Transverse colon (tissue), 4 donors: ENCODE data around the gene ZDHHC16. TPM values are rescaled to one million over a fixed set of nuclear protein-coding genes. Genes with fewer than 3 reads are reported as not detected.
"Not testable (repeated sequence)": the region's sequence is repeated elsewhere in the genome, so short reads cannot be mapped to it uniquely, and the experiment has no call there.

Experiments
- DNase-seq: peaks from one replicate; pipeline ENCODE4 v3.0.0-alpha.2; 2019
- H3K27ac ChIP-seq, 4 donors: fragments of 200-600 bp; sonication (generic); 2 replicates each; pipeline ENCODE4 v1.5.1; 2016 to 2018; ENCODE audit warnings: inconsistent platforms in 4 of 4
- H3K27me3 ChIP-seq: fragments of 200-600 bp; sonication (generic); 2 replicates; pipeline ENCODE4 v1.5.1; 2017; ENCODE audit warnings: inconsistent platforms
- H3K36me3 ChIP-seq, 4 donors: fragments of 200-600 bp; sonication (generic); 2 replicates each; pipeline ENCODE4 v1.5.1; 2017 to 2019; ENCODE audit warnings: inconsistent platforms in 4 of 4
- H3K4me1 ChIP-seq, 4 donors: fragments of 200-600 bp; sonication (generic); 2 replicates each; pipeline ENCODE4 v1.5.1; 2017 to 2020; ENCODE audit warnings: inconsistent platforms in 4 of 4
- H3K4me3 ChIP-seq, 4 donors: fragments of 200-600 bp; sonication (generic); 1 replicate in 1 of 4; 2 replicates in 3 of 4; pipeline versions ENCODE4 v1.5.1 to v1.6.1; 2017 to 2019; ENCODE audit warnings: inconsistent platforms in 4 of 4
- H3K9me3 ChIP-seq, 2 donors: fragments of 200-600 bp; sonication (generic); 2 replicates each; pipeline ENCODE4 v1.5.1; 2017 to 2019; ENCODE audit warnings: inconsistent platforms in 2 of 2
- EP300 ChIP-seq: sonication (generic); formaldehyde crosslinking; IDR thresholded peaks from one replicate; pipeline ENCODE4 v1.6.1; 2017; ENCODE audit warnings: antibody characterized with exemption, low read depth
- POLR2A ChIP-seq: fragments of 450-650 bp; IDR thresholded peaks from one replicate; pipeline ENCODE4 v1.6.1; 2016; ENCODE audit warnings: antibody characterized with exemption, mild to moderate bottlenecking, moderate library complexity
- POLR2AphosphoS5 ChIP-seq, 3 donors: sonication (generic); formaldehyde crosslinking; IDR thresholded peaks; one replicate each; pipeline ENCODE4 v1.6.1; 2016; ENCODE audit warnings: antibody characterized with exemption in 3 of 3
- WGBS, 2 donors: methylation state at CpG; one replicate each; pipeline ENCODE4 v1.1.5; 2018; ENCODE audit warnings: low coverage in 1 of 2; 5-methylcytosine and 5-hydroxymethylcytosine counted together
- in situ Hi-C, 4 donors: fragments of 200-750 bp; cut with MboI; loops; one replicate each; pipeline versions ENCODE4 v1.15.0 to v1.15.1; 2017; ENCODE audit warnings: low sequenced_read_pairs in 3 of 4, low pct_ligation_motif_present in 1 of 4, low pct_unique_long_range_greater_than_20kb in 1 of 4
- intact Hi-C: fragments of 100-400 bp; cut with DNase I; formaldehyde crosslinking; loops from one replicate; pipeline ENCODE4 v1.15.1; 2023; ENCODE audit warnings: low total_unique reads
- total RNA-seq, 4 donors: library from RNA; depleted of rRNA; stranded (reverse); fragments of >200 nt; gene quantifications; one replicate each; pipeline ENCODE4 v1.1.0, GENCODE V29; 2016
- TF ChIP-seq, protein P1 (sequence below), 5 experiments: fragments of 200-600 bp in 3 of 5; fragments of 450-650 bp in 2 of 5; sonication (generic) in 3 of 5; IDR thresholded peaks; 1 replicate in 2 of 5; 2 replicates in 3 of 5; pipeline ENCODE4 v1.5.1; 2016 to 2017; ENCODE audit warnings: antibody characterized with exemption in 5 of 5, inconsistent platforms in 3 of 5, mild to moderate bottlenecking in 2 of 5, moderate library complexity in 1 of 5

Gene ZDHHC16
- total RNA-seq, 4 donors from 2014 or later: 10.8 to 36.2 (median 32.7) TPM

DNA sequence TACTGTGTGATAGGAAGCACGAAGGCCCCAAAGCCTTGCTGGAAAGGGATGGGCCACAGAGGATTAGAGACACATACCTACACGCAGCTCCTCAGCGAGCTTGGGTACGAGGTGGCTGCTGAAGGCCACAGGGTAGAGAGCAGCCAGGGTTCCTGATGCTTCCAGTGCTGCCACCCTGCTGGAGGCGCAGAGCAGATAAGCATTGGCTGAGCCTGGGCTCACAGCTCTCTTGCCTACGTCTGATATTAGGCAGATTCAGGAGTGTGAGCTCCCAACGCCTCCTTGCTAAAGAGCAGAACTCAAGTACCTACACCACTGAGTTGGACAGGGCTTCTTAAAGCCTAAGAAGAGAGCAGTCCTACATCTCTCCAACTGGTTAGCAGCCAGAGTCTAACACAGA lies 20.0 kb downstream of the ZDHHC16 start:
- no peak overlapping the region for H3K27ac ChIP-seq
- intact Hi-C loops: no loop called here
- 93% methylated on average over 7 of the region's 7 CpGs; no CpG with 5 or more reads in 1 of the 2 donors for WGBS, 2 donors

DNA sequence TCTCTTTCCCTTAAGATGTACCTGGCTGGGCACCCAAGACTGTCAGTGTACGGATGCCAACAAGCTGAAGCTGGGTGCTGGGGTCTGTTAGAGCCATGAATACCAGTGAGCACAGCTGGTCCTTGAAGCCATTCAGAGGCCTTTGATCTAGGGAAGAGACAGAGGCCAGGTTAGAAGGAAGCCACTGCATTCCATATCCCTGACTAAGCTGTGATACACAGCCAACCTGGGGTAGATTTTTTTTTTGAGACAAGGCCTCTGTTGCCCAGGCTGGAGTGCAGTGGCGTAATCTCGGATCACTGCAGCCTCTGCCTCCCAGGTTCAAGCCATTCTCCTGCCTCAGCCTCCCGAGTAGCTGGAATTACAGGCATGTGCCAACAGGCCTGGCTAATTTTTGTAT lies 20.8 kb downstream of the ZDHHC16 start:
- Histone ChIP-seq H3K4me3 (no peak overlapping the region), H3K4me1 (peaks cover 0 to 7% (median 0%) of the 10 kb centered on the region in 4 donors), H3K36me3 (peaks cover under 1 to 74% (median 34%) of the 10 kb centered on the region in 4 donors), H3K27me3 (no peaks in the 10 kb centered on the region), H3K27ac (no peak overlapping the region), H3K9me3 (no peaks in the 10 kb centered on the region)
- 80 to 90% methylated on average over 1 to 4 of the region's 4 CpGs for WGBS, 2 donors
- intact Hi-C loops: no loop called here
- in situ Hi-C loops: loop anchor here in 2 of 4 donors (10.0 kb wide), 1 partner anchor 88 kb away; no protein-coding TSS in a partner anchor
- no peak for DNase-seq
- TF ChIP-seq POLR2AphosphoS5 (IDR thresholded peaks at IDR 0.05): no peak
- no peak for TF ChIP-seq POLR2A
- no peak for TF ChIP-seq EP300
- TF ChIP-seq, protein P1, sequence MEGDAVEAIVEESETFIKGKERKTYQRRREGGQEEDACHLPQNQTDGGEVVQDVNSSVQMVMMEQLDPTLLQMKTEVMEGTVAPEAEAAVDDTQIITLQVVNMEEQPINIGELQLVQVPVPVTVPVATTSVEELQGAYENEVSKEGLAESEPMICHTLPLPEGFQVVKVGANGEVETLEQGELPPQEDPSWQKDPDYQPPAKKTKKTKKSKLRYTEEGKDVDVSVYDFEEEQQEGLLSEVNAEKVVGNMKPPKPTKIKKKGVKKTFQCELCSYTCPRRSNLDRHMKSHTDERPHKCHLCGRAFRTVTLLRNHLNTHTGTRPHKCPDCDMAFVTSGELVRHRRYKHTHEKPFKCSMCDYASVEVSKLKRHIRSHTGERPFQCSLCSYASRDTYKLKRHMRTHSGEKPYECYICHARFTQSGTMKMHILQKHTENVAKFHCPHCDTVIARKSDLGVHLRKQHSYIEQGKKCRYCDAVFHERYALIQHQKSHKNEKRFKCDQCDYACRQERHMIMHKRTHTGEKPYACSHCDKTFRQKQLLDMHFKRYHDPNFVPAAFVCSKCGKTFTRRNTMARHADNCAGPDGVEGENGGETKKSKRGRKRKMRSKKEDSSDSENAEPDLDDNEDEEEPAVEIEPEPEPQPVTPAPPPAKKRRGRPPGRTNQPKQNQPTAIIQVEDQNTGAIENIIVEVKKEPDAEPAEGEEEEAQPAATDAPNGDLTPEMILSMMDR (IDR thresholded peaks at IDR 0.05): no peak

More for the DNA sequence above, 20.0 kb downstream of the ZDHHC16 start:
- no peaks in the 10 kb centered on the region for H3K9me3 ChIP-seq
- in situ Hi-C loops: loop anchor here in 2 of 4 donors (10.0 kb wide), 1 partner anchor 89 kb away; no protein-coding TSS in a partner anchor
- no peaks in the 10 kb centered on the region for H3K27me3 ChIP-seq
- peaks cover 2 to 79% (median 38%) of the 10 kb centered on the region in 4 donors for H3K36me3 ChIP-seq
- H3K4me1 ChIP-seq: peaks cover 0 to 7% (median 0%) of the 10 kb centered on the region in 4 donors
- TF ChIP-seq POLR2A (no peak), POLR2AphosphoS5 (IDR thresholded peaks at IDR 0.05) (no peak), EP300 (no peak)
- TF ChIP-seq, protein P1 (IDR thresholded peaks at IDR 0.05): no peak
- DNase-seq: no peak
- no peak overlapping the region for H3K4me3 ChIP-seq

DNA sequence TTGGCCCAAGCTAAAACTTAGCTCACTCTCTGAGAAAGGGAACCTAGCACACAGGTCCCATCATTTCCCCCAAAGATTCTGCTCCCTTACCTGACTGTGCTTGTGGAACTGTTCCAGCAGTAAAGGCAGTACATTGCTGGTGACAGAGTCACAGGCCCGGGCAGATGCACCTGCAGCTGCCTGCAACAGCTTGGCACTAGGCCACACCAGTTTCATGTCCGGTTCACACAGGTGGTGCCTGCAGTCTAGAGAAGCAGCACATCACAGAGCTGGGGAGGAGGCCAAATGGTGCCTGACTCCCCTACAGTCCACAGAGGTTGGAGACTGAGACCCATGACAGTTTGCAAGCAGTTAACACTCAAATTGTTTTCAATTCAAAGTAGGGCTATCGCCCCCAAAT lies 22.2 kb downstream of the ZDHHC16 start:
- H3K4me3 ChIP-seq: no peak overlapping the region
- peaks cover 0 to 7% (median 0%) of the 10 kb centered on the region in 4 donors for H3K4me1 ChIP-seq
- in situ Hi-C loops: loop anchor here in 2 of 4 donors (10.0 kb wide), 1 partner anchor 87 kb away; no protein-coding TSS in a partner anchor
- TF ChIP-seq EP300 (no peak), POLR2AphosphoS5 (IDR thresholded peaks at IDR 0.05) (no peak), POLR2A (no peak)
- TF ChIP-seq, protein P1 (IDR thresholded peaks at IDR 0.05): no peak
- DNase-seq: peak; percentile 71
- intact Hi-C loops: no loop called here
- no peaks in the 10 kb centered on the region for H3K27me3 ChIP-seq
- WGBS, 2 donors: 59% methylated on average over 3 of the region's 3 CpGs; no CpG with 5 or more reads in 1 of the 2 donors
- H3K9me3 ChIP-seq: no peaks in the 10 kb centered on the region
- no peak overlapping the region for H3K27ac ChIP-seq
- peaks cover 0 to 74% (median 35%) of the 10 kb centered on the region in 4 donors for H3K36me3 ChIP-seq

DNA sequence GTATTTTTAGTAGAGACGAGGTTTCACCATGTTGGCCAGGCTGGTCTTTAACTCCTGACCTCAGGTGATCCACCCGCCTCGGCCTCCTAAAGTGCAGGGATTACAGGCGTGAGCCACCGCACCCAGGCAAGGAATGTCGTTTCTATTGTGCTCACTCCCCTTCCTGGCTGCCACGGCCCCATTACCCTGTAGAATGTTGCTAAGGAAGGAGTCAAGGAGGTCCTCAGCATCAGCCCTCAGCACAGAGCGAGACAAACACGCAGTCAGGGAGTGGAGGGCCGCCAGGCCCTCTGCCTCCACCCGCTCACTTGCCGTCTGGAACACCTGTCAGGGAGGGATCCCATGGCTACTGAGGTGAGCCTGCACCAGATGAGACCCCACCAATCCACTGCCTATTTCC lies 22.8 kb downstream of the ZDHHC16 start:
- H3K4me1 ChIP-seq, H3K4me3 ChIP-seq, intact Hi-C loops, H3K27me3 ChIP-seq, H3K27ac ChIP-seq, H3K9me3 ChIP-seq, DNase-seq: not testable (repeated sequence)
- H3K36me3 ChIP-seq: peaks cover 0 to 79% (median 38%) of the 10 kb centered on the region in 4 donors
- in situ Hi-C loops: loop anchor here in 2 of 4 donors (10.0 kb wide), 1 partner anchor 86 kb away; no protein-coding TSS in a partner anchor
- WGBS, 2 donors: 88 to 100% methylated on average over 1 to 12 of the region's 12 CpGs

DNA sequence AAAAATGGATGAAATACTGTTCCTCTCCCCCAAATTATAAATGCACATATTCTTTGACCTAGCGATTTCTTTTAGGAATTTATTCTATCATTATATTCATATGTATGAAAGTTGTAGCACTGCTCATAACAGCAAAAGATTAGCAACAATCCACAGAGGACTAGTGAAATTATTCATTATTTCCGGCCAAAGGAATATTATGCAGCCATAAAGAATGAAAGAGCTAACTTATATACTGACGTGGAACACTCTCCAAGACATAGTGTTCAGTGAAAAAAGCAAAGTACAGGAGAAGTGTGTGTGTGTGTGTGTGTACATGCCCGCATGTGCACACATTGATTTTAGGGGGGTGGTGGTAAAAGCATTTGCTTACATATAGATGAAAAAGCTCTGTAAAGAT lies 28.9 kb downstream of the ZDHHC16 start:
- TF ChIP-seq POLR2AphosphoS5 (IDR thresholded peaks at IDR 0.05): no peak
- TF ChIP-seq, protein P1 (IDR thresholded peaks at IDR 0.05): no peak
- no peak for TF ChIP-seq EP300
- no peak for TF ChIP-seq POLR2A
- H3K4me3 ChIP-seq: no peak overlapping the region
- in situ Hi-C loops: no loop called here
- no peak overlapping the region for H3K27ac ChIP-seq
- no peaks in the 10 kb centered on the region for H3K9me3 ChIP-seq
- DNase-seq: no peak
- H3K27me3 ChIP-seq: no peaks in the 10 kb centered on the region
- 96% methylated on average over 4 of the region's 4 CpGs for WGBS, 2 donors
- intact Hi-C loops: no loop called here
- no peaks in the 10 kb centered on the region for H3K4me1 ChIP-seq
- H3K36me3 ChIP-seq: peaks cover 0 to 78% (median 36%) of the 10 kb centered on the region in 4 donors
